Measurements from ENCODE around the gene MAN1A1.

GRCh38 chr6:119237177-119237715 is 112.3 kb downstream of the MAN1A1 start:
- TF ChIP-seq, protein P1, sequence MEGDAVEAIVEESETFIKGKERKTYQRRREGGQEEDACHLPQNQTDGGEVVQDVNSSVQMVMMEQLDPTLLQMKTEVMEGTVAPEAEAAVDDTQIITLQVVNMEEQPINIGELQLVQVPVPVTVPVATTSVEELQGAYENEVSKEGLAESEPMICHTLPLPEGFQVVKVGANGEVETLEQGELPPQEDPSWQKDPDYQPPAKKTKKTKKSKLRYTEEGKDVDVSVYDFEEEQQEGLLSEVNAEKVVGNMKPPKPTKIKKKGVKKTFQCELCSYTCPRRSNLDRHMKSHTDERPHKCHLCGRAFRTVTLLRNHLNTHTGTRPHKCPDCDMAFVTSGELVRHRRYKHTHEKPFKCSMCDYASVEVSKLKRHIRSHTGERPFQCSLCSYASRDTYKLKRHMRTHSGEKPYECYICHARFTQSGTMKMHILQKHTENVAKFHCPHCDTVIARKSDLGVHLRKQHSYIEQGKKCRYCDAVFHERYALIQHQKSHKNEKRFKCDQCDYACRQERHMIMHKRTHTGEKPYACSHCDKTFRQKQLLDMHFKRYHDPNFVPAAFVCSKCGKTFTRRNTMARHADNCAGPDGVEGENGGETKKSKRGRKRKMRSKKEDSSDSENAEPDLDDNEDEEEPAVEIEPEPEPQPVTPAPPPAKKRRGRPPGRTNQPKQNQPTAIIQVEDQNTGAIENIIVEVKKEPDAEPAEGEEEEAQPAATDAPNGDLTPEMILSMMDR (conservative IDR thresholded peaks at IDR 0.05; ENCODE audit: low read depth, low read length): no peak
- TF ChIP-seq EZH2 (IDR thresholded peaks at IDR 0.05; ENCODE audit: low read length, unreplicated experiment): no peak
- TF ChIP-seq EZH2phosphoT487 (IDR thresholded peaks at IDR 0.05; ENCODE audit: borderline replicate concordance, low read length): no peak

Measured in PC-3 (cell line).